Stomach (tissue), 4 donors: ENCODE measurements around the gene SEMA4D.
A peak's percentile ranks its signal among the peaks of the same experiment; 100 is the strongest.

ENCODE experiments used
- CTCF ChIP-seq, 7 experiments: fragments of 450-650 bp in 4 of 7; fragments of 200-600 bp in 3 of 7; sonication (generic) in 3 of 7; IDR thresholded peaks; one replicate each; pipeline ENCODE4 v1.5.1; 2016 to 2019; ENCODE audit warnings: antibody characterized with exemption in 7 of 7, control low read depth in 2 of 7, mild to moderate bottlenecking in 1 of 7
- POLR2A ChIP-seq, 4 donors: fragments of 450-650 bp; IDR thresholded peaks; one replicate each; pipeline ENCODE4 v1.6.1; 2016; ENCODE audit warnings: antibody characterized with exemption in 4 of 4, control low read depth in 2 of 4, mild to moderate bottlenecking in 1 of 4, moderate library complexity in 1 of 4
- POLR2AphosphoS5 ChIP-seq, 3 donors: sonication (generic); formaldehyde crosslinking; IDR thresholded peaks; one replicate each; pipeline ENCODE4 v1.6.1; 2016; ENCODE audit warnings: antibody characterized with exemption in 3 of 3

GRCh38 chr9:89440548-89440947, 57.4 kb downstream of the SEMA4D start:
- TF ChIP-seq CTCF (IDR thresholded peaks at IDR 0.05) (no peak), POLR2A (IDR thresholded peaks at IDR 0.05) (no peak), POLR2AphosphoS5 (IDR thresholded peaks at IDR 0.05) (peak in 2 of 3 donors; percentile 68 to 76)
